GM21447 (cell line): Measurements from ENCODE around the gene ELAVL1.

Source experiments
- ATAC-seq: cut with Tn5 transposase; IDR thresholded peaks from one replicate; pipeline ENCODE4 v1.9.1; 2021; ENCODE audit not compliant: unreplicated experiment

ELAVL1 gene

DNA sequence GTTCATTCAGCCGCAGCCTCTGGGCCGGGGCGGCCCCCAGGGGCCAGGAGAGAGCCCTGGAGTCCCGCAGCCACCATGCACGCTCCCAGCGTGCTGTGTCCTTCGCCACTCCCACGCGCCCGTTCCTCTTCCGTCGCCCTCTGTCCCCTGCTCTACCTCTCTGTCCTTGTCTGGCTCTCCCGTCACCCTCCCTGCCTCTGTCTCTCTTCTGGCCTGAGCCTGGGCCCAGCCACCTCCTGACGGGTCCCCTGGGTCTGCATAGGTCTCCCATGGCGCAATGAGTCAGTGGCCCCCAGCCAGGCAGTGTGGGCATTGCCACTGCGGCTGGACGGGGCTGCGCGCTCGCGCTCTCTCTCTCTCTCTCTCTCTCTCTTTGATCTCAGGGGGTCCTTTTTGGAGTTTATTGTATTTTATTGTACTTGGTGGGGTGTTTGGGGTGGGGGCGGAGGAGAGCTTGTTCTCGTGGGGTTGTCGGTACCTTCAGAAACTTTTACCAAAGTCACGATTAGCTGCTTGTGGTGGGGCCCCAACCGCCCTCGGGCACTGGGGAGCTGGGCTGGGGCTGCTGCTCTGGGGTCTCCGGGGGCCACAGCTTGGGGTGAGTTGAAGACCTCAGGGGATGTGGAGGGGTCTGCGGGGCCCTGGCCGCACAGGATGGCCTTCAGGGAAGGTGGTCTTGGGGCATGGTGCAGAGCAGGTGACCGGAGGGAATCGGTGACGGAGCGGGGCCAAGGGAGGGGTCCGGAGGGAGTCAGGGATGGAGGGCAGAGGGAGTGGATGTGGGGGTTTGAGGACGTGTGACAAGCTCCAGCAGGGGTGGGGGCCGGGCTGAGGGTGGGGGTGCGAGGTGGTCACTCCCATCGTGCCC is 92.5 kb downstream of the ELAVL1 start:
- no peak for ATAC-seq

GRCh38 chr19:7912144-7912696 is 93.2 kb downstream of the ELAVL1 start:
- ATAC-seq, result no peak

DNA sequence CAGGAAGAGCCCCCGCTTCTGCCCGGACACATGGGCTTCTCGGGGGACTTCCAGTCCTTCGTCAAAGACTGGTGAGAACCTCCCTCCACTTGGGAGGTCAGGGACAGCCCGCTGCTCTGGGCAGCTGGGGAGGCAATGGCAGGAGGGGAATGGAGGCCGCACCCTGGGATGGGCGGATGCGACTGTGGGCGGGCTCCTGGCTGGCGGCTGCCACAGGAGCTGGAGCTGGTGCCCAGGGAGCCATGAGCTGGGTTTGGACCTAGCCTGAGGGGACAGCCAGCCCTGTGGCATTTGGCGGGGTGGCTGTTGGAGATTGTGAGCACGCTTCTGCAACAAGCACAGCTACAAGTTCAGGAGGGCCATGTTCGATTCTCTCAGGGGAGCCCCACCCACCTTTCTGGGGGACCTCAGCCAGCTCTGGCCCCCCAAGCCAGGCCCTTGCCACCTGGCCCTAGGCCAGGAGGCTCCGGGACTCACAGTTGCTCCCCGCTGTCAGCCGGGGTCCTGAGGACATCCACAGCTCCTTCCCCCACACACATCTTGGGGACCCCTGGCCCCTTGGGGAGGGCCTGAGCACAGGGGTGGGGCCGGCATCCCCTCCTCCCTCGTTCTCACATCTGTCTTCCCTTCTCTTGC is 93.8 kb downstream of the ELAVL1 start:
- ATAC-seq, result no peak

- no peak for ATAC-seq
Observed at GRCh38 chr19:7910321-7911161, 94.9 kb downstream of the ELAVL1 start.

- no peak for ATAC-seq
Observed at GRCh38 chr19:7909471-7910067, 95.9 kb downstream of the ELAVL1 start.

GRCh38 chr19:7908742-7909461 is 96.5 kb downstream of the ELAVL1 start:
- no peak for ATAC-seq
